Measurements from ENCODE around the gene YIF1A.

YIF1A gene

DNA sequence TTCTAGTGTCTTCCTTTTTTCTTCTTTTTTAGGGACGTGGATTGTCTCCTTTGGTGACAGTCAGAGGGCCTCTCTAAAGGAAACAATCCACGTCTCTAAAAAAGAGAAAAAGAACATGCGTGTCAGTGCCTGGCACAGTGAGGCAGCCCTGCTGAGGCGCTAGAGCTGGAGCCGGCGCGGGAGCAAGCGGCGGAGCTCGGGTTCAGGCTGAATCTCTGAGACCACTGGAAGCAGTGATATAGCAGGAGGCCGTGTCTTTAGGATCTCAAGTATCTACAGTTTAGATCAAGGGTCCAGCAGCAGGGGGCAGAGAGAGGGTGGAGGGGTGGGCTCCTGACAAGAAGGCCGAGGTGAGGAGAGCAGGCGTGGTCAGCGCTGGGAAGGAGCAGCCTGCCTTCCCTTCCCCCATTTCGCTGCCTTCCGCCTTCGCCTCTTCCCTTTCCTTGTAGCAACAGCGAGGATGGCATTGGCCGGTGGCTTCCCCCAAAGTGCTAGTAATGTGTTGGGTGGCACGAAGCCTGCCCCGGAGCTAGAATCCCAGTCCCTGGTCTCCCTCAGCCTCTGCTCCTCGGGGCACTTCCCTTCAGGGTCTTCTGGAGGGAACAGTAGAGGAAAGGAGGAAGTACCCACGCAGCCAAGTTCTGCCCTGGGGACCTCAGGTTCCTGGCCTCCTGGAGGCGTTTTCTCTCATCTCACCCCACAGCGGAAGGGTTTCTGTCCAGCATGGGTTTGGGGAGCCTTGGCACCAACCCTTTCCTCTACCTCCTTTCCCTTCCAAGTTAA, 48.8 kb downstream of the YIF1A start:
- no peak for DNase-seq

DNA sequence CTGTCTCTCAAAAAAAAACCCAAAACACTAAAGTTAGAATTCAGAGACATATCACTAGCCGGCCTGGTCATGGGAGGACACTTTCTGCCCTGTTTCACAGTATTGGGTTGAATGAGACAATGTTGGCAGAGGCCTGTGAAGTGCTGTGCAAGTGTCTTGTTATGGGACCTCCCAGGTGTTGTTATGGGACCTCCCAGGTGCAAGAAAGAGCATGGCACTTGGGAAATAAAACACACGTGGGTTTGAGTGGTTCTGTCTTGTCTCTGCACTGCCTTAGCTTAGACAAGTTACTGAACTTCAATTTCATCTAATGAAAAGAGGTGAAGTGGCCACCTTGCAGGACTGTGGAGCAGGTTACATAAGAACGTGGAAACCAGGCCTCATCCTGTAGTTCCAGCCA, 49.4 kb downstream of the YIF1A start:
- no peak for DNase-seq

DNA sequence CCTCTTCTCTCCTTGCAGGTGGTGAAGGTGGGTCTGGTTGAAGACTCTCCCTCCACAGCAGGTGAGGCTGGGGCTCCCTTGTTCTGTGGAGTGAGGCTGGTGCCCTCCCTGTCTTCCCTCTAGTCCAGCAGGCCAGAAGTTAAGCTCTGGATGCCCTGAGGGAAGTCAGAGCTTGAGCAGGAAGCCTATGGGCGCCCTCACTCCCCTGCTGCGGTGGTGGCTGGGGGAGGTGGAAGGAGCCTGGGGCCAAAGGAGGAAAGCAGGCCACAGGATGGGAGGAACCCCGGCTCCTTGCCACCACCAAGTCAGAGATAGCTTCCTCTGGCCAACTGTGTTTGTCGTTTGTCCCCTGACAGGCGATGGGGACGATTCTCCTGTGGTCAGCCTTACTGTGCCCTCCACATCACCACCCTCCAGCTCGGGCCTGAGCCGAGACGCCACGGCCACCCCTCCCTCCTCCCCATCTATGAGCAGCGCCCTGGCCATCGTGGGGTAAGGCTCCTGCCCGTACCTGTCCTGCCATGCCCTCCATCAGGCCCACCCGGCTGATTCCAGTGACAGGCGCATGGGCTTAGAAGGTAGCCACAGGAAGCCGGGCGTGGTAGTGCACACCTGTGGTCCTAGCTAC, 50.0 kb downstream of the YIF1A start:
- no peak for DNase-seq

DNA sequence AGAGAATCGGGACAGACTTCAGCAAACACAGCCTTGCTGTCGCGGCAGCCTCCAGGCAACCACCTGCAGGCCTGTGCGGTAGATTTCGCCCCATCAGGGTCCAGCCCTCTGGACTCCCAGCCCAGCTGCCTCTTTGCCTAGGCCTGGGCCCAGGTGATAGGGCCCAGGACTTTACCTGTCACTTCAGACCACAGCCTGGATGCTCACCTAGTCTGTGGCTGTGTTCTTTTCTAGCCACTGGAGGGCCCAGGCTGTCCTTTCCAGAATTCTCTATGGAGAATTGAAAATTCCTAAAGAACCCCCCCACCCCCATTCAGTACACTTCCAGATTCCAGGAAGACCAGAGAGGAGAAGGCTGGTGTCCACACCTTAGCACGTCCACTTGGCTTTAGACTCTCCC, 51.1 kb downstream of the YIF1A start:
- no peak for DNase-seq

DNA sequence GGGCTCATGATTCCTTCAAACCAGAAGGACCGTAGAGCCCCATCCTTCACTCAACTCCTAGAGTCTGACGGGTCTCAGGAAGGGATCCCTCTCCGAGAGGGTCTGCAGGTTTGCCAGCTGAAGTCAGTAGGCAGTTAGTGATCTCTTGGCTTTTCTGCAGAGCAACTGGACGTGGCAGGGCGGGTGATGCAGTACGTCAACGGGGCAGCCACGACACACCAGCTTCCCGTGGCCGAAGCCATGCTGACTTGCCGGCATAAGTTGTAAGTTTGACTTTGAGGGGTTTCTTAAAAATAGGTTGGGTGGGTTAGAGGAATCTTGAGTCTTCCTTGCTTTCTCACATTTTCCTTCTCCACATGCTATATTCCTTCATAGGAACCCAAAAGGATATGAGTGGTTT, 53.8 kb downstream of the YIF1A start:
- no peak for DNase-seq

Measured in activated CD4-positive, alpha-beta T cell treated with anti-CD3 and anti-CD28 coated beads, Interleukin-2, amount 50 U/mL, for 48 hours (primary cell).